ENCODE measurements around the gene USP46.

DNA sequence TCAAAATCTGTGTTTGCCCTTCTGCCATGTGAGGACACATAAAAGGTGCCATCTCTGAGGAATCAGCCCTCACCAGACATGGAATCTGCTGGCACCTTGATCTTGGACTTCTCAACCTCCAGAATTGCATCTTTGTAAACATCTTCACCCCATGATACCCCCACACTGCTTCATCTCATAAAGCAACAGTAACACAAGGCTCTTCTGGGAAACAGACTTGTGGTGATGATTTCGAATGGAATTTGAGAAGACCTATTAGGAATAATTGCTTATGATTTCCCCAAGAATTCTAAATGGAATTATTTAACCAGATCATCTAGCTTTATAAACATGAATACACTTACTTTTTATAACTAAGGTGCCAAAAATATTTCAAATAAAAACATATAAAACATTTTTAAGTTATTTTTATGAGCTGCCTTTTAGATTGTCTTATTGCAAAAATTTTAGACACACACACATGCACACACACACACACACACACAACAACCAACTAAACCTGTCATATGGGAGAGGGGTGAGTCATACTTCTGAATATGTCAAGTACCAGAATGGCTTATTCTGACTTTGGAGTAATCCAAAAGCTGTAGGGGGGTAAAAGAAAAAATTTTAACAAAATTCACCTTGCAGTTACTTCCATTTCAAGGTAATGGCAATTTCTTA, 82.0 kb downstream of the USP46 start:
- TF ChIP-seq ESRRA (CRISPR knock-in tag; IDR thresholded peaks at IDR 0.05; ENCODE audit: borderline replicate concordance) (no peak), FOXP1 (CRISPR knock-in tag; IDR thresholded peaks at IDR 0.05; ENCODE audit: borderline replicate concordance) (no peak), ZNF281 (CRISPR knock-in tag; IDR thresholded peaks at IDR 0.05) (no peak), ZNF138 (CRISPR knock-in tag; conservative IDR thresholded peaks at IDR 0.05) (no peak), ZNF263 (CRISPR knock-in tag; IDR thresholded peaks at IDR 0.05; ENCODE audit: low read depth) (no peak), FOXK1 (CRISPR knock-in tag; IDR thresholded peaks at IDR 0.05) (no peak)
- TF ChIP-seq, protein P1, sequence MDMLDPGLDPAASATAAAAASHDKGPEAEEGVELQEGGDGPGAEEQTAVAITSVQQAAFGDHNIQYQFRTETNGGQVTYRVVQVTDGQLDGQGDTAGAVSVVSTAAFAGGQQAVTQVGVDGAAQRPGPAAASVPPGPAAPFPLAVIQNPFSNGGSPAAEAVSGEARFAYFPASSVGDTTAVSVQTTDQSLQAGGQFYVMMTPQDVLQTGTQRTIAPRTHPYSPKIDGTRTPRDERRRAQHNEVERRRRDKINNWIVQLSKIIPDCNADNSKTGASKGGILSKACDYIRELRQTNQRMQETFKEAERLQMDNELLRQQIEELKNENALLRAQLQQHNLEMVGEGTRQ (CRISPR knock-in tag; IDR thresholded peaks at IDR 0.05) = no peak
